Hepatocyte (in vitro differentiated cells): Measurements from ENCODE around the gene AKAP6. TPM values are rescaled to one million over a fixed set of nuclear protein-coding genes. Genes with fewer than 3 reads are reported as not detected.

ENCODE experiments used
- DNase-seq: peaks from one replicate; pipeline ENCODE4 v3.0.0-alpha.2; 2016; ENCODE audit warnings: low spot score
- H2AFZ ChIP-seq: fragments of 200-600 bp; sonication (generic); 2 replicates; pipeline ENCODE4 v1.6.0; 2016; ENCODE audit warnings: antibody characterized with exemption, mild to moderate bottlenecking
- H3K27ac ChIP-seq: fragments of 200-600 bp; sonication (generic); 2 replicates; pipeline ENCODE4 v1.5.1; 2016; ENCODE audit warnings: mild to moderate bottlenecking
- H3K27me3 ChIP-seq: fragments of 200-600 bp; sonication (generic); 2 replicates; pipeline ENCODE4 v1.6.1; 2016
- H3K36me3 ChIP-seq: fragments of 200-600 bp; sonication (generic); replicated peaks from 2 replicates; pipeline ENCODE4 v1.5.1; 2016; ENCODE audit warnings: low read depth; ENCODE audit not compliant: insufficient read depth
- H3K4me1 ChIP-seq: fragments of 200-600 bp; sonication (generic); 2 replicates; pipeline ENCODE4 v1.5.1; 2016; ENCODE audit warnings: mild to moderate bottlenecking, moderate library complexity; ENCODE audit not compliant: insufficient read depth
- H3K4me2 ChIP-seq: fragments of 200-600 bp; sonication (generic); 2 replicates; pipeline ENCODE4 v1.6.0; 2016
- H3K4me3 ChIP-seq: fragments of 200-600 bp; sonication (generic); 2 replicates; pipeline ENCODE4 v1.5.1; 2016; ENCODE audit warnings: mild to moderate bottlenecking
- H3K79me2 ChIP-seq: fragments of 200-600 bp; sonication (generic); 2 replicates; pipeline ENCODE4 v1.6.0; 2017; ENCODE audit warnings: mild to moderate bottlenecking
- H3K9me2 ChIP-seq: fragments of 200-600 bp; sonication (generic); replicated peaks from 2 replicates; pipeline ENCODE4 v1.6.0; 2017; ENCODE audit warnings: mild to moderate bottlenecking; ENCODE audit not compliant: insufficient read depth
- H3K9me3 ChIP-seq: fragments of 200-600 bp; sonication (generic); 2 replicates; pipeline ENCODE4 v1.5.1; 2016; ENCODE audit warnings: low read depth, mild to moderate bottlenecking
- H4K20me1 ChIP-seq: fragments of 200-600 bp; sonication (generic); 2 replicates; pipeline ENCODE4 v1.6.0; 2016; ENCODE audit warnings: mild to moderate bottlenecking; ENCODE audit not compliant: insufficient read depth, poor library complexity, severe bottlenecking
- CTCF ChIP-seq: fragments of 200-600 bp; sonication (generic); IDR thresholded peaks from 2 replicates; pipeline ENCODE4 v1.5.1; 2016; ENCODE audit warnings: antibody characterized with exemption, mild to moderate bottlenecking; ENCODE audit not compliant: poor library complexity
- EZH2 ChIP-seq: fragments of 200-600 bp; sonication (generic); IDR thresholded peaks from 2 replicates; pipeline ENCODE4 v1.6.1; 2016; ENCODE audit warnings: antibody characterized with exemption, mild to moderate bottlenecking, borderline replicate concordance
- EZH2phosphoT487 ChIP-seq: fragments of 200-600 bp; sonication (generic); IDR thresholded peaks from one replicate; pipeline ENCODE4 v1.6.1; 2018; ENCODE audit warnings: antibody characterized with exemption, mild to moderate bottlenecking, low read depth, moderate library complexity; ENCODE audit not compliant: unreplicated experiment, severe bottlenecking
- WGBS: methylation state at CpG from one replicate; pipeline ENCODE4 v1.1.6; 2016; ENCODE audit warnings: low lambda C conversion rate; ENCODE audit errors: missing lambda C conversion rate; 5-methylcytosine and 5-hydroxymethylcytosine counted together
- polyA plus RNA-seq: library from polyadenylated mRNA; unstranded; fragments of >200 nt; fragmentation: Nextera tagmentation; extraction: Ambion mirVana; gene quantifications from 2 replicates; pipeline ENCODE4 v1.2.1, GENCODE V29; 2016
- total RNA-seq: library from RNA; depleted of rRNA; stranded (reverse); fragments of >200 nt; gene quantifications from 2 replicates; pipeline ENCODE4 v1.2.3, GENCODE V29; 2014

AKAP6 gene
- total and polyA plus RNA-seq, 2 experiments from 2014 or later, result 1.1 to 2.1 TPM

- H3K4me1 ChIP-seq, result no peaks in the 10 kb centered on the region
- 84% methylated on average over 3 of the region's 3 CpGs for WGBS
- no peak for DNase-seq
Measured at GRCh38 chr14:32298346-32298745, 30.8 kb upstream of the AKAP6 start.

GRCh38 chr14:32300136-32300535, 29.0 kb upstream of the AKAP6 start:
- no peaks in the 10 kb centered on the region for H3K9me3 ChIP-seq
- H3K36me3 ChIP-seq, result no peaks in the 10 kb centered on the region
- no peaks in the 10 kb centered on the region for H4K20me1 ChIP-seq
- no peaks in the 10 kb centered on the region for H3K79me2 ChIP-seq
- no peak overlapping the region for H3K4me2 ChIP-seq
- no peak for TF ChIP-seq EZH2phosphoT487
- no peak for TF ChIP-seq CTCF
- TF ChIP-seq EZH2, result no peak
- H3K9me2 ChIP-seq, result no peaks in the 10 kb centered on the region
- no peaks in the 10 kb centered on the region for H3K27me3 ChIP-seq
- DNase-seq, result no peak
- no peaks in the 10 kb centered on the region for H3K4me1 ChIP-seq
- no peak overlapping the region for H3K4me3 ChIP-seq
- no peak overlapping the region for H2AFZ ChIP-seq
- H3K27ac ChIP-seq, result no peak overlapping the region
- 69% methylated on average over 1 of the region's 1 CpG for WGBS

More at GRCh38 chr14:32298346-32298745, 30.8 kb upstream of the AKAP6 start:
- TF ChIP-seq EZH2phosphoT487 (no peak), CTCF (no peak)
- H3K4me2 ChIP-seq, result no peak overlapping the region
- H3K9me3 ChIP-seq, result no peaks in the 10 kb centered on the region
- no peaks in the 10 kb centered on the region for H3K79me2 ChIP-seq
- H3K27ac ChIP-seq, result no peak overlapping the region
- H3K36me3 ChIP-seq, result no peaks in the 10 kb centered on the region
- no peak overlapping the region for H2AFZ ChIP-seq
- no peaks in the 10 kb centered on the region for H3K9me2 ChIP-seq
- H3K4me3 ChIP-seq, result no peak overlapping the region
- H4K20me1 ChIP-seq, result no peaks in the 10 kb centered on the region
- no peaks in the 10 kb centered on the region for H3K27me3 ChIP-seq

GRCh38 chr14:32303865-32304264, 25.2 kb upstream of the AKAP6 start:
- TF ChIP-seq CTCF (no peak), EZH2 (no peak)
- Histone ChIP-seq H3K4me3 (no peak overlapping the region), H4K20me1 (no peaks in the 10 kb centered on the region), H3K79me2 (no peaks in the 10 kb centered on the region), H3K4me2 (peak overlapping the region; percentile 34), H3K36me3 (no peaks in the 10 kb centered on the region), H3K9me3 (no peaks in the 10 kb centered on the region), H3K4me1 (peaks cover 10% of the 10 kb centered on the region), H3K9me2 (no peaks in the 10 kb centered on the region), H3K27ac (peak overlapping the region; percentile 10), H3K27me3 (no peaks in the 10 kb centered on the region), H2AFZ (peak overlapping the region; percentile 21)
- DNase-seq, result peak; percentile 10

- TF ChIP-seq EZH2phosphoT487 (no peak), CTCF (no peak), EZH2 (no peak)
- H3K4me3 ChIP-seq, result no peak overlapping the region
- H3K27ac ChIP-seq, result peak overlapping the region; percentile 10
Measured at GRCh38 chr14:32304296-32304695, 24.8 kb upstream of the AKAP6 start.

More at GRCh38 chr14:32304296-32304695, 24.8 kb upstream of the AKAP6 start:
- Histone ChIP-seq H2AFZ (peak overlapping the region; percentile 21), H3K27me3 (no peaks in the 10 kb centered on the region), H3K9me3 (no peaks in the 10 kb centered on the region), H3K36me3 (no peaks in the 10 kb centered on the region), H3K79me2 (no peaks in the 10 kb centered on the region), H3K4me1 (peaks cover 10% of the 10 kb centered on the region), H3K4me2 (peak overlapping the region; percentile 34), H4K20me1 (no peaks in the 10 kb centered on the region), H3K9me2 (no peaks in the 10 kb centered on the region)
- no peak for DNase-seq
- 62% methylated on average over 3 of the region's 3 CpGs for WGBS
